Measurements from ENCODE around the gene DGKI. TPM values are rescaled to one million over a fixed set of nuclear protein-coding genes. Genes with fewer than 3 reads are reported as not detected.

The DGKI gene
- total and polyA plus RNA-seq, 9 of the 15 experiments (the other 6 are each of a cell fraction or from before 2014, with no cell fraction given): 0.11 to 0.54 (median 0.15) TPM; not detected in 5

- BruUV-seq (replicated peaks): no TSS peak
- DNase-seq (ENCODE audit: extremely low read depth in 1 of 4, low spot score in 3 of 4) (peak in 1 of 4 experiments; percentile 7), FAIRE-seq (no peak), ATAC-seq (peak; percentile 55)
- Histone ChIP-seq H3K9me1 (ENCODE audit: control insufficient read depth, insufficient read depth, low read length) (no peaks in the 10 kb centered on the region), H3K4me3 (no peak overlapping the region), H3K9me3 (replicated peaks; ENCODE audit: control insufficient read depth, insufficient read depth, low read depth, low read length) (no peaks in the 10 kb centered on the region), H4K20me1 (replicated peaks; ENCODE audit: control insufficient read depth, insufficient read depth, low read length) (no peaks in the 10 kb centered on the region), H3K4me2 (ENCODE audit: insufficient read depth, low read length) (peak overlapping the region; percentile 7; the same call in 1 of the 2 replicates), H3K27ac (ENCODE audit: extremely low read depth, low read depth, low read length) (peak overlapping the region; percentile 10; the same call in 1 of the 3 replicates), H2AFZ (ENCODE audit: low read depth, low read length) (peak overlapping the region; percentile 79), H3K36me3 (ENCODE audit: control insufficient read depth, insufficient read depth, low read length) (no peaks in the 10 kb centered on the region), H3K27me3 (ENCODE audit: control insufficient read depth in 2 of 2, insufficient read depth in 2 of 2, low read length in 2 of 2) (no peaks in the 10 kb centered on the region), H3K79me2 (ENCODE audit: control insufficient read depth, insufficient read depth, low read length) (no peaks in the 10 kb centered on the region), H3K4me1 (replicated peaks in 1 of 2; ENCODE audit: control insufficient read depth in 2 of 2, insufficient read depth in 2 of 2, low read length in 2 of 2) (peaks cover 0 to 10% of the 10 kb centered on the region in 2 experiments; a peak in 3 of 5 replicates), H3K9ac (ENCODE audit: insufficient read depth in 1 of 2, low read depth in 2 of 2, low read length in 2 of 2) (no peak overlapping the region; a peak in 1 of 4 replicates)
- ChIA-PET POLR2A (interaction anchor here (1.5 kb wide), 1 partner anchor 13 kb away, joined by 4 read pairs; no protein-coding TSS in a partner anchor), CTCF (ENCODE audit: low intra/inter-chr PET ratio) (interaction anchor here (0.7 kb wide), 1 partner anchor 525 kb away, joined by 4 read pairs; no protein-coding TSS in a partner anchor)
- WGBS (ENCODE audit: insufficient coverage, low coverage, missing lambda C conversion rate): 16% methylated on average over 5 of the region's 5 CpGs
- intact Hi-C loops (cut with micrococcal nuclease): loop anchor here (5.0 to 10.0 kb wide), 3 partner anchors 134 to 1587 kb away; no protein-coding TSS in a partner anchor
- in situ Hi-C loops (cut with MboI): loop anchor here (10.0 kb wide), 1 partner anchor 1787 kb away; no protein-coding TSS in a partner anchor
- TF ChIP-seq ZBED1 (IDR thresholded peaks at IDR 0.05): no peak
- TF ChIP-seq MAFK (IDR thresholded peaks at IDR 0.05; ENCODE audit: low read length): peak; percentile 81
- peak; percentile 90 for TF ChIP-seq NFE2L1 (tag; IDR thresholded peaks at IDR 0.05; ENCODE audit: borderline replicate concordance, low read depth)
- TF ChIP-seq ZNF316 (IDR thresholded peaks at IDR 0.05): peak; percentile 88
- peak; percentile 24; the same call in 1 of the 2 replicates for TF ChIP-seq DPF2 (IDR thresholded peaks at IDR 0.05)
- peak; percentile 79 for TF ChIP-seq BACH1 (tag; IDR thresholded peaks at IDR 0.05)
- peak; percentile 94 for TF ChIP-seq MAFG (tag; conservative IDR thresholded peaks at IDR 0.05)
- TF ChIP-seq NFE2 (IDR thresholded peaks at IDR 0.05; ENCODE audit: low read depth): peak; percentile 94
- no peak for TF ChIP-seq MXD1 (CRISPR knock-in tag; IDR thresholded peaks at IDR 0.05; ENCODE audit: borderline replicate concordance, poor library complexity, severe bottlenecking)
- TF ChIP-seq ZNF175 (CRISPR knock-in tag; IDR thresholded peaks at IDR 0.05; ENCODE audit: low read depth): peak; percentile 61; the same call in 1 of the 2 replicates
- no peak for TF ChIP-seq ZNF707 (CRISPR knock-in tag; conservative IDR thresholded peaks at IDR 0.05)
- TF ChIP-seq ARID1B (IDR thresholded peaks at IDR 0.05): 0 out of 2 replicates have a peak, but pooled peaks have one; percentile 15
- TF ChIP-seq RCOR1 (IDR thresholded peaks at IDR 0.05; ENCODE audit: borderline replicate concordance in 1 of 2, low read depth in 2 of 2, low read length in 2 of 2): no peak
- TF ChIP-seq EHMT2 (IDR thresholded peaks at IDR 0.05): peak; percentile 48; the same call in 1 of the 2 replicates
- TF ChIP-seq JUND (IDR thresholded peaks at IDR 0.05; ENCODE audit: borderline replicate concordance, low read depth, low read length): no peak
- 0 out of 3 replicates have a peak, but pooled peaks have one; percentile 15 for TF ChIP-seq JUND (tag; IDR thresholded peaks at IDR 0.05; ENCODE audit: borderline replicate concordance, low read depth, low read length)
- peak; percentile 32; the same call in 1 of the 2 replicates for TF ChIP-seq ETV1 (tag; conservative IDR thresholded peaks at IDR 0.05; ENCODE audit: low read depth)
- no peak for TF ChIP-seq IFI16 (CRISPR knock-in tag; IDR thresholded peaks at IDR 0.05)
- TF ChIP-seq SMARCE1 (IDR thresholded peaks at IDR 0.05): 0 out of 2 replicates have a peak, but pooled peaks have one; percentile 21
- TF ChIP-seq ZNF584 (CRISPR knock-in tag; IDR thresholded peaks at IDR 0.05; ENCODE audit: low read depth): 0 out of 2 replicates have a peak, but pooled peaks have one; percentile 58
- TF ChIP-seq C11orf30 (IDR thresholded peaks at IDR 0.05; ENCODE audit: low read depth): peak; percentile 88
Measured at GRCh38 chr7:137591421-137591837, 255.3 kb downstream of the DGKI start.
